Subcutaneous adipose tissue (tissue), 4 donors: Measurements from ENCODE around the gene USP1. TPM values are rescaled to one million over a fixed set of nuclear protein-coding genes. Genes with fewer than 3 reads are reported as not detected.

Experiments used
- total RNA-seq, 4 donors: library from RNA; depleted of rRNA; stranded (reverse); fragments of >200 nt; gene quantifications; one replicate each; pipeline ENCODE4 v1.1.0, GENCODE V29; 2016
- TF ChIP-seq, protein P1 (sequence below): fragments of 450-650 bp; IDR thresholded peaks from one replicate; pipeline ENCODE4 v1.5.1; 2016; ENCODE audit warnings: low read depth, mild to moderate bottlenecking, control low read depth, antibody characterized with exemption, moderate library complexity

The USP1 gene, protein sequence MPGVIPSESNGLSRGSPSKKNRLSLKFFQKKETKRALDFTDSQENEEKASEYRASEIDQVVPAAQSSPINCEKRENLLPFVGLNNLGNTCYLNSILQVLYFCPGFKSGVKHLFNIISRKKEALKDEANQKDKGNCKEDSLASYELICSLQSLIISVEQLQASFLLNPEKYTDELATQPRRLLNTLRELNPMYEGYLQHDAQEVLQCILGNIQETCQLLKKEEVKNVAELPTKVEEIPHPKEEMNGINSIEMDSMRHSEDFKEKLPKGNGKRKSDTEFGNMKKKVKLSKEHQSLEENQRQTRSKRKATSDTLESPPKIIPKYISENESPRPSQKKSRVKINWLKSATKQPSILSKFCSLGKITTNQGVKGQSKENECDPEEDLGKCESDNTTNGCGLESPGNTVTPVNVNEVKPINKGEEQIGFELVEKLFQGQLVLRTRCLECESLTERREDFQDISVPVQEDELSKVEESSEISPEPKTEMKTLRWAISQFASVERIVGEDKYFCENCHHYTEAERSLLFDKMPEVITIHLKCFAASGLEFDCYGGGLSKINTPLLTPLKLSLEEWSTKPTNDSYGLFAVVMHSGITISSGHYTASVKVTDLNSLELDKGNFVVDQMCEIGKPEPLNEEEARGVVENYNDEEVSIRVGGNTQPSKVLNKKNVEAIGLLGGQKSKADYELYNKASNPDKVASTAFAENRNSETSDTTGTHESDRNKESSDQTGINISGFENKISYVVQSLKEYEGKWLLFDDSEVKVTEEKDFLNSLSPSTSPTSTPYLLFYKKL
- total RNA-seq: 10 to 100 TPM; 16.0 to 31.5 (median 20.7) TPM

DNA sequence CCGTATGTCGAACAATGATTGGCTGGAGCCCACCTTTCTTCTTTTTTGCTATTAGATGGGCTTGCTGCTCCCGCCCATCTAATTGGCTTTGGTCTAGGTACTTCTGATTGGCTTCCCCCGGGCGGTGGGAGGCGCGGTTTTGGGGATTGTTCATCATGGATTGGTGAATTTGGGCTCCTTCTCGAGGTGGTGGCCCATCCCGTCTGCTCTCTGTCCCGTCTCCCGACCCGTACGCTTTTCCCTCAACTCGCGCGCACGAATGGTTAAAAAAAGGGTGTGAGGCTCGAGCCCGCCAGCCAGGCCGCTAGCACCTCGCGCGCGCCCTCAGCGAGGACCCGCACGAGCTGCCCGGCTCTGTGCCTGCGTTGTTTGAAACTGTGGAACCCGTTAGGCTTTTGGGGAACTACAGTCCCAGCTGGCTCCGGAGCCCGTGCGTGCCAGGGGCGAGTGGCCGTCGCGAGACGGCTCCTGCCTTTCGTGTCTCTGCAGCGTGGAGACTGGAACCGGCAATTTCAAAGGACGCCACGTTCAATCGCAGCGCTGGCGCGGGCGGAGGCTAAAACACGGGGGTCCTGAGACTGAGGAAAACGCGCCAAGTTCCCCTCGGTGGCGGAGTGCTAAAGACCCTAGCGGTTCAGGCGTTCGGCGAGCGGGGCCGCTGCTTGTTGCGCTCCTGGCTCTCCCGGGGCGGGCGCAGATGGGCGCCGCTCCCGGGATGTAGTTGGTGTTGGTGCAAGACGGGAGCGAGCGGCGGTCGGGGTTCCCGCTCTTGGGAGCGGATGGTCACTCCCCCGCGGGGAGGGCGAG lies at the start of gene USP1:
USP1 (plus strand) TSS at position 584 of the 807 bp plus-strand sequence. CDS start 2,819 bp downstream, outside the sequence.
- TF ChIP-seq, protein P1, sequence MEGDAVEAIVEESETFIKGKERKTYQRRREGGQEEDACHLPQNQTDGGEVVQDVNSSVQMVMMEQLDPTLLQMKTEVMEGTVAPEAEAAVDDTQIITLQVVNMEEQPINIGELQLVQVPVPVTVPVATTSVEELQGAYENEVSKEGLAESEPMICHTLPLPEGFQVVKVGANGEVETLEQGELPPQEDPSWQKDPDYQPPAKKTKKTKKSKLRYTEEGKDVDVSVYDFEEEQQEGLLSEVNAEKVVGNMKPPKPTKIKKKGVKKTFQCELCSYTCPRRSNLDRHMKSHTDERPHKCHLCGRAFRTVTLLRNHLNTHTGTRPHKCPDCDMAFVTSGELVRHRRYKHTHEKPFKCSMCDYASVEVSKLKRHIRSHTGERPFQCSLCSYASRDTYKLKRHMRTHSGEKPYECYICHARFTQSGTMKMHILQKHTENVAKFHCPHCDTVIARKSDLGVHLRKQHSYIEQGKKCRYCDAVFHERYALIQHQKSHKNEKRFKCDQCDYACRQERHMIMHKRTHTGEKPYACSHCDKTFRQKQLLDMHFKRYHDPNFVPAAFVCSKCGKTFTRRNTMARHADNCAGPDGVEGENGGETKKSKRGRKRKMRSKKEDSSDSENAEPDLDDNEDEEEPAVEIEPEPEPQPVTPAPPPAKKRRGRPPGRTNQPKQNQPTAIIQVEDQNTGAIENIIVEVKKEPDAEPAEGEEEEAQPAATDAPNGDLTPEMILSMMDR: no peak

DNA sequence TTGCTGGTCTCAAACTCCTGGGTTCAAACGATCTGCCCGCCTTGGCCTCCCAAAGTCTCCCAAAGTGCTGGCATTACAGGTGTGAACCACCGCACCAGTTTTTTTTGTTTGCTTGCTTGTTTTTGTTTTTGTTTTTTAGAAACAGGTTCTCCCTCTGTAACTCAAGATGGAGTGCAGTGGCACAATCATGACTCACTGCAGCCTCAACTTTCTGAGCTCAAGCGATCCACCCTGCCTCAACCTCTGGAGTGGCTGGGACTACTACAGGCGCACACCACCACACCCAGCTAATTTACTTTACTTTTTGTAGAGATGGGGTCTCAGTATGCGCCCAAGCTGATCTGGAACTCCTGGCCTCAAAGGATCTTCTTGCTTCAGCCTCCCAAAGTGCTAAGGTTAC lies 47.3 kb upstream of the USP1 start:
- TF ChIP-seq, protein P1: no peak

DNA sequence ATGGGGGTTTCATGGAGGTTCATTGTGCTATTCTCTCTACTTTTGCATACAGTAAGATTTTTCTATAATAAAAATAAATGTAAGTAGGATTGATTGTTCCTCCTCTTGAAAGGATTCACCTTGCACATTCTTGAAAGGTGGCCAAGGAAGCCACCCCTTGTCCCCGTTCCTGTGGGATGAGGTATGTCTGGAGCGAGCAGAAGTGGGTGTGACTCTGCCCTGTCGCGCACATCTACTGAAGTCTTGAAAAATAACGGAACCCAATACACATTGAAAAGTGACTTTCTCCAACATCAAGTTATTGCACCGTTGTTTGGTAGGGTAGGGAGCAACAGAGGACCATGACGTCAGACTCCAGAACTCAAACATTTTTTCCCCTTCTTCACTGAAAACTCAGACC lies 46.8 kb upstream of the USP1 start:
- TF ChIP-seq, protein P1: no peak

DNA sequence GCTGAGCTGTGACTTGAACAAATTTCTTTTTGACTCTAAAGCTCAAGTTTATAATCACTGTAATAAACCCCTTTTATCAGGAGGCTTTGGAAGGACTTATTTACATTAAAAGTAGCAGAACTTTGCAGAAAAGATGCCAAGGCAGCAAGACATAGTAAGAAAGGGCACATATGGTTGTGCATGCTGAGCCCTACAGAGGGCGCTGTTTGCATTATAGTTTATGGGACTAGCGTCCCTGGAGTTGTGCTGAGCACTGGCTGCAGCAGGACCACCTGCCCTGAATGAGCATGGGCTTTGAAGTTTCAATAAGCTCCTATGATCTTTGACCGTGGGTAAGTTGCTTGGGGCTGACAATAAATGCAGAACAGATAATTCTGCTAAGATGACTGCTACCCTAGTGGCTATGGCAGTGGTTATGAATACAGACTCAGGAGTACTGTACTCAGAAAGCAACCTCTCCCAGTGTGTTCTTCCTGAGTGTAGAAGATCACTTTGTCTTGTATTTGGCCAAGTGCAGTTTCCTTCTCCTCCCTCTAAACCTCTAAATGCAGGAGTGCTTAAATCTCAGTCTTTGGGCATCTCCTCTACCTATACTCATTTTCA lies 45.4 kb upstream of the USP1 start:
- TF ChIP-seq, protein P1: no peak

DNA sequence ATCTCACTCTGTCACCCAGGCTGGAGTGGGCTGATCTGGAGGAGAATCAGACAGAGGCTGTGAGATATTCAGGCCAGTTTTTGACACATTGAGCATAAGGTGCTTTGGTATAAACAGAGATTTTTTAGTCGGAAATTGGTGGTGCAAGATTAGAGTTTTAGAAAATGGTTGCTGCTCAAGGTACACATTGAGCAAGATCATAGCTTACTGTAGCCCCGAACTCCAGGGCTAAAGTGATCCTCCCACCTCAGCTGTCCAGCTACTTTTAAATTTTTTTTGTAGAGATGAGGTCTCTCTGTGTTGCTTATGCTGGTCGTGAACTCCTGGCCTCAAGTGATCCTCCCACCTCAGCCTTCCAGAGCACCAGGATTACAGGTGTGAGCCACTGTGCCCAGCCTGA lies 43.9 kb upstream of the USP1 start:
- TF ChIP-seq, protein P1: no peak

DNA sequence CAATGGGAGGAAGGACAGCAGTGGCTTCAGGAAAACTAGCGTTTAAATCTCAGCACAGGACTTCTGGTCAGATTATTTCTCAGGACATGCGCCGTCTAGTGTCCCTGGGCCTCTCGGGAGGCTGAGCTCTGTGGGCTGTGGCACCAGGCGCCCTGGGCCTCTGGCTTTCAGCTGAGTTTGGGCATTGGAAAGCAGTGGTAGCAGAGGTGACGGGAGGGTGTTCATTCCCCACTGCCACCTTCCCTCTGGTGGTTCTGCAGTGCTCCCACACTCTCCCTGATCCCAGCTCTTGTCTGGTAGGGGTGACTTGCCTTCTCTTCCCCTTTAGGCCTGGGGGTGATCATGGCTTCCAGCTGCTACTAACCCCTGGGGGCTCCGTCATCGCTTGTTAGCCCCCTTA lies 42.2 kb upstream of the USP1 start:
- TF ChIP-seq, protein P1: no peak
